ENCODE measurements around the gene TRRAP. TPM values are rescaled to one million over a fixed set of nuclear protein-coding genes. Genes with fewer than 3 reads are reported as not detected.

Gene TRRAP
- total RNA-seq, 1 experiment from 2014 or later, result 55.4 TPM

DNA sequence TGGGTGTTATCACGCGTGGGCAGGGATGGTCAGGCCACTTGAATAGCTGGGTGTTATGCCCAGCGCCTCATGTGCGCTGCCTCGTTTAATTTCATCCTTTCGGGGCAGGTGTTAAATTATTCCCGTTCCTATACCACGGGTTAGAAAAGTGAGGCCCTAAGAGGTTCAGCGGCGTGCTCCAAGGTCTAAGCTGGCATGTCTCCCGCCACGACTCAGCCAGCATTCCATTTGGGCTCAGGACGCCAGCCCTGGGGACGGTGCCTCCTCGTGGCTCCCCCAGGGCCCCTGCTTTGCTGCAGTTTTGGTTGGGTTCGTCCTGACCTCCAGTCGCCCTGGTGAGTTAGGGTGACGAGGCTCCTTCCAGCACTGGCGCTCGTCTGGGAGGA, 124.5 kb downstream of the TRRAP start:
- ChIA-PET POLR2A (no interaction called here), CTCF (no interaction called here)
- Histone ChIP-seq H3K4me3 (ENCODE audit: low read depth, low read length) (no peak overlapping the region), H3K27me3 (replicated peaks; ENCODE audit: control insufficient read depth, insufficient read depth, low read length) (no peaks in the 10 kb centered on the region), H3K9me3 (no peaks in the 10 kb centered on the region), H3K4me1 (no peaks in the 10 kb centered on the region), H3K36me3 (ENCODE audit: control insufficient read depth, insufficient read depth, low read length) (peaks cover 3% of the 10 kb centered on the region)
- Mint-ChIP-seq H3K27ac (ENCODE audit: unreplicated experiment) (no peak overlapping the region), H3K4me1 (ENCODE audit: low read depth, unreplicated experiment) (no peaks in the 10 kb centered on the region), H3K9me3 (ENCODE audit: unreplicated experiment) (no peaks in the 10 kb centered on the region), H3K36me3 (ENCODE audit: insufficient read depth, unreplicated experiment) (peaks cover 74% of the 10 kb centered on the region), H3K4me3 (ENCODE audit: unreplicated experiment) (no peak overlapping the region), H3K27me3 (ENCODE audit: insufficient read depth, unreplicated experiment) (no peaks in the 10 kb centered on the region)
- BruUV-seq (replicated peaks), result no TSS peak
- intact Hi-C loops (cut with micrococcal nuclease; ENCODE audit: unreplicated experiment), result no loop called here
- TF ChIP-seq, protein P1, sequence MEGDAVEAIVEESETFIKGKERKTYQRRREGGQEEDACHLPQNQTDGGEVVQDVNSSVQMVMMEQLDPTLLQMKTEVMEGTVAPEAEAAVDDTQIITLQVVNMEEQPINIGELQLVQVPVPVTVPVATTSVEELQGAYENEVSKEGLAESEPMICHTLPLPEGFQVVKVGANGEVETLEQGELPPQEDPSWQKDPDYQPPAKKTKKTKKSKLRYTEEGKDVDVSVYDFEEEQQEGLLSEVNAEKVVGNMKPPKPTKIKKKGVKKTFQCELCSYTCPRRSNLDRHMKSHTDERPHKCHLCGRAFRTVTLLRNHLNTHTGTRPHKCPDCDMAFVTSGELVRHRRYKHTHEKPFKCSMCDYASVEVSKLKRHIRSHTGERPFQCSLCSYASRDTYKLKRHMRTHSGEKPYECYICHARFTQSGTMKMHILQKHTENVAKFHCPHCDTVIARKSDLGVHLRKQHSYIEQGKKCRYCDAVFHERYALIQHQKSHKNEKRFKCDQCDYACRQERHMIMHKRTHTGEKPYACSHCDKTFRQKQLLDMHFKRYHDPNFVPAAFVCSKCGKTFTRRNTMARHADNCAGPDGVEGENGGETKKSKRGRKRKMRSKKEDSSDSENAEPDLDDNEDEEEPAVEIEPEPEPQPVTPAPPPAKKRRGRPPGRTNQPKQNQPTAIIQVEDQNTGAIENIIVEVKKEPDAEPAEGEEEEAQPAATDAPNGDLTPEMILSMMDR (IDR thresholded peaks at IDR 0.05; ENCODE audit: insufficient read depth in 1 of 2, low read depth in 1 of 2, low read length in 1 of 2, severe bottlenecking in 1 of 2, unreplicated experiment in 1 of 2), result no peak
- no peak for DNase-seq

DNA sequence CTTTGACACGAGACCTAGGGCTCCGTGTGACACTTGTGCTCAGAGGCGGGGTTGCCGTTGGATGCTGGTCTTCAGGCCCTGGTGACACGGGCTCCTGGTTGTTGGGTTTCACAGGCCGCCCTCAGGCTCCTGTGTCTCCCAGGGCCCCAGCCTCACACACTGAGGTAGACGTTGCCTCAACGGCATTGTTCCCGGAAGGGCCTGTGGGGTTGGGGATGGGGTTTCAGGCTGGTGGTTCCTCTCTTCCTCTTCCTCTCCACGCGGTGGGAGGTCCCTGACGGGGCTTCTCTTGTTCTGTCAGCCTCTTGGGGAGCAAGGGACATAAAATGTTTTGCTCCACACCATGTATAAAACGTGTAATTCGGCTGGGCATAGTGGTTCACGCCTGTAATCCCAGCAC, 125.1 kb downstream of the TRRAP start:
- Histone ChIP-seq H3K4me3 (ENCODE audit: low read depth, low read length) (no peak overlapping the region), H3K4me1 (no peaks in the 10 kb centered on the region), H3K9me3 (no peaks in the 10 kb centered on the region), H3K27me3 (replicated peaks; ENCODE audit: control insufficient read depth, insufficient read depth, low read length) (no peaks in the 10 kb centered on the region), H3K36me3 (ENCODE audit: control insufficient read depth, insufficient read depth, low read length) (peaks cover 3% of the 10 kb centered on the region)
- CTCF ChIA-PET, result no interaction called here
- H3K9me3 Mint-ChIP-seq (ENCODE audit: unreplicated experiment), result no peaks in the 10 kb centered on the region
- TF ChIP-seq, protein P1 (IDR thresholded peaks at IDR 0.05; ENCODE audit: insufficient read depth in 1 of 2, low read depth in 1 of 2, low read length in 1 of 2, severe bottlenecking in 1 of 2, unreplicated experiment in 1 of 2), result no peak
- no peak overlapping the region for H3K27ac Mint-ChIP-seq (ENCODE audit: unreplicated experiment)
- H3K4me1 Mint-ChIP-seq (ENCODE audit: low read depth, unreplicated experiment), result no peaks in the 10 kb centered on the region
- H3K36me3 Mint-ChIP-seq (ENCODE audit: insufficient read depth, unreplicated experiment), result peaks cover 77% of the 10 kb centered on the region
- H3K4me3 Mint-ChIP-seq (ENCODE audit: unreplicated experiment), result no peak overlapping the region
- intact Hi-C loops (cut with micrococcal nuclease; ENCODE audit: unreplicated experiment), result no loop called here
- POLR2A ChIA-PET, result no interaction called here
- no peaks in the 10 kb centered on the region for H3K27me3 Mint-ChIP-seq (ENCODE audit: insufficient read depth, unreplicated experiment)
- no peak for DNase-seq
- no TSS peak for BruUV-seq (replicated peaks)

DNA sequence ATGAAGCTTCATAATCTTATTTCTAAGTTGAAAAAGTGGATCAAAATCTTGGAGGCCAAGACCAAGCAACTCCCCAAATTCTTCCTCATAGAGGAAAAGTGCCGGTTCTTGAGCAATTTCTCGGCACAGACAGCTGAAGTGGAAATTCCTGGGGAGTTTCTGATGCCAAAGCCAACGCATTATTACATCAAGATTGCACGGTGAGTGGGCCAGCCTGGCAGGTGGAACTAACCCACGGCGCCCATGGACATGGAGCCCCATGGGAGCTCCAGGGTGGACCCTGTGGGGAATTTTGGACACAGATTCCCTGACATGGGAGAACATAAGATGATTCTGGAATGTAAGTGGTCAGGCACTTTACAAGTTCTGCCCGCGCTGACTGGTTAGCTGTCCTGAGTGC, 125.9 kb downstream of the TRRAP start:
- Mint-ChIP-seq H3K27me3 (ENCODE audit: insufficient read depth, unreplicated experiment) (no peaks in the 10 kb centered on the region), H3K27ac (ENCODE audit: unreplicated experiment) (no peak overlapping the region), H3K4me3 (ENCODE audit: unreplicated experiment) (no peak overlapping the region), H3K4me1 (ENCODE audit: low read depth, unreplicated experiment) (no peaks in the 10 kb centered on the region), H3K36me3 (ENCODE audit: insufficient read depth, unreplicated experiment) (peaks cover 78% of the 10 kb centered on the region), H3K9me3 (ENCODE audit: unreplicated experiment) (no peaks in the 10 kb centered on the region)
- no peaks in the 10 kb centered on the region for H3K4me1 ChIP-seq
- H3K36me3 ChIP-seq (ENCODE audit: control insufficient read depth, insufficient read depth, low read length), result peaks cover 1% of the 10 kb centered on the region
- H3K27me3 ChIP-seq (replicated peaks; ENCODE audit: control insufficient read depth, insufficient read depth, low read length), result no peaks in the 10 kb centered on the region
- H3K9me3 ChIP-seq, result no peaks in the 10 kb centered on the region
- TF ChIP-seq, protein P1 (IDR thresholded peaks at IDR 0.05; ENCODE audit: insufficient read depth in 1 of 2, low read depth in 1 of 2, low read length in 1 of 2, severe bottlenecking in 1 of 2, unreplicated experiment in 1 of 2), result no peak
- intact Hi-C loops (cut with micrococcal nuclease; ENCODE audit: unreplicated experiment), result no loop called here
- DNase-seq, result no peak
- no peak overlapping the region for H3K4me3 ChIP-seq (ENCODE audit: low read depth, low read length)
- BruUV-seq (replicated peaks), result no TSS peak
- ChIA-PET CTCF (no interaction called here), POLR2A (no interaction called here)
